Stomach (tissue), 9 donors: ENCODE results near the gene UBA52. TPM values are rescaled to one million over a fixed set of nuclear protein-coding genes. Genes with fewer than 3 reads are reported as not detected.
A peak's percentile ranks its signal among the peaks of the same experiment; 100 is the strongest.

Experiments
- DNase-seq, 2 donors: peaks; one replicate each; pipeline versions ENCODE4 v3.0.0 to v3.0.0-alpha.2; 2013 to 2019
- H3K27ac ChIP-seq, 5 donors: fragments of 200-600 bp in 4 of 5; sonication (generic) in 4 of 5; one replicate each; pipeline ENCODE4 v1.5.1; 2013 to 2019; ENCODE audit warnings: mild to moderate bottlenecking in 1 of 5, moderate library complexity in 1 of 5
- H3K27me3 ChIP-seq, 3 donors: fragments of 200-600 bp; sonication (generic); one replicate each; pipeline ENCODE4 v1.5.1; 2017 to 2019; ENCODE audit warnings: mixed run types in 1 of 3
- H3K36me3 ChIP-seq, 4 donors: fragments of 200-600 bp; sonication (generic); 1 replicate in 3 of 4; 2 replicates in 1 of 4; pipeline ENCODE4 v1.5.1; 2016 to 2019
- H3K4me1 ChIP-seq, 4 donors: fragments of 200-600 bp; sonication (generic); one replicate each; pipeline ENCODE4 v1.5.1; 2016 to 2019
- H3K4me3 ChIP-seq, 4 donors: fragments of 200-600 bp; sonication (generic) in 3 of 4; one replicate each; pipeline ENCODE4 v1.5.1; 2016 to 2019; ENCODE audit warnings: mild to moderate bottlenecking in 1 of 4
- H3K9me3 ChIP-seq, 4 donors: fragments of 200-600 bp; sonication (generic); one replicate each; pipeline ENCODE4 v1.5.1; 2016 to 2019
- CTCF ChIP-seq, 7 experiments: fragments of 450-650 bp in 4 of 7; fragments of 200-600 bp in 3 of 7; sonication (generic) in 3 of 7; IDR thresholded peaks; one replicate each; pipeline ENCODE4 v1.5.1; 2016 to 2019; ENCODE audit warnings: antibody characterized with exemption in 7 of 7, control low read depth in 2 of 7, mild to moderate bottlenecking in 1 of 7
- EP300 ChIP-seq: sonication (generic); formaldehyde crosslinking; IDR thresholded peaks from one replicate; pipeline ENCODE4 v1.6.1; 2017; ENCODE audit warnings: antibody characterized with exemption
- POLR2A ChIP-seq, 4 donors: fragments of 450-650 bp; IDR thresholded peaks; one replicate each; pipeline ENCODE4 v1.6.1; 2016; ENCODE audit warnings: antibody characterized with exemption in 4 of 4, control low read depth in 2 of 4, mild to moderate bottlenecking in 1 of 4, moderate library complexity in 1 of 4
- POLR2AphosphoS5 ChIP-seq, 3 donors: sonication (generic); formaldehyde crosslinking; IDR thresholded peaks; one replicate each; pipeline ENCODE4 v1.6.1; 2016; ENCODE audit warnings: antibody characterized with exemption in 3 of 3
- WGBS, 5 donors: extraction: QIAGEN DNeasy Blood & Tissue Kit in 3 of 5; methylation state at CpG; one replicate each; pipeline versions ENCODE4 v1.1.5 to v1.1.7; 2013 to 2018; 5-methylcytosine and 5-hydroxymethylcytosine counted together
- intact Hi-C: fragments of 100-400 bp; cut with DNase I; formaldehyde crosslinking; loops from one replicate; pipeline ENCODE4 v1.15.1; 2023; ENCODE audit warnings: low total_unique reads
- polyA plus RNA-seq, 3 donors: library from polyadenylated mRNA; stranded (reverse); fragments of 200-250 nt; gene quantifications; one replicate each; pipeline ENCODE4 v1.2.3, GENCODE V29; 2013
- total RNA-seq, 5 donors: library from RNA; depleted of rRNA; stranded (reverse); fragments of >200 nt; gene quantifications; one replicate each; pipeline versions ENCODE4 v1.1.0 to v1.2.3, GENCODE V29; 2014 to 2016
- donor health status: healthy with polysubstance abuse.
- donor health status: Bipolar disorder and iron deficiency.
- donor health status: healthy.

Gene UBA52
- total and polyA plus RNA-seq, 8 donors = 84.3 to 1,681 (median 493) TPM

- intact Hi-C loops = no loop called here
- H3K27ac ChIP-seq = no peak overlapping the region
- peaks cover 40 to 56% (median 53%) of the 10 kb centered on the region in 4 donors for H3K36me3 ChIP-seq
- H3K4me1 ChIP-seq = peaks cover 12 to 19% (median 16%) of the 10 kb centered on the region in 4 donors
- no peak overlapping the region for H3K4me3 ChIP-seq
- 84 to 88% (median 86%) methylated on average over 21 of the region's 21 CpGs for WGBS, 5 donors
- no peak for DNase-seq
- H3K27me3 ChIP-seq = no peaks in the 10 kb centered on the region
- TF ChIP-seq EP300 = no peak
- TF ChIP-seq POLR2AphosphoS5 (IDR thresholded peaks at IDR 0.05) = no peak
- TF ChIP-seq CTCF (IDR thresholded peaks at IDR 0.05) = no peak
- H3K9me3 ChIP-seq = no peaks in the 10 kb centered on the region
Measured at GRCh38 chr19:18577365-18577914, 5.8 kb downstream of the UBA52 start.

GRCh38 chr19:18580311-18580710, 8.7 kb downstream of the UBA52 start:
- intact Hi-C loops = no loop called here
- 57 to 67% (median 67%) methylated on average over 6 to 7 of the region's 7 CpGs for WGBS, 5 donors
- Histone ChIP-seq H3K9me3 (no peaks in the 10 kb centered on the region), H3K27ac (no peak overlapping the region), H3K4me1 (no peaks in the 10 kb centered on the region), H3K4me3 (no peak overlapping the region), H3K27me3 (no peaks in the 10 kb centered on the region), H3K36me3 (peaks cover 18 to 33% (median 28%) of the 10 kb centered on the region in 4 donors)
- no peak for DNase-seq
- TF ChIP-seq POLR2AphosphoS5 (IDR thresholded peaks at IDR 0.05) (no peak), EP300 (no peak), CTCF (IDR thresholded peaks at IDR 0.05) (no peak), POLR2A (IDR thresholded peaks at IDR 0.05) (no peak)

GRCh38 chr19:18586306-18586705, 14.6 kb downstream of the UBA52 start:
- 32 to 53% (median 46%) methylated on average over 2 of the region's 2 CpGs for WGBS, 5 donors
- Histone ChIP-seq H3K27me3 (no peaks in the 10 kb centered on the region), H3K4me3 (no peak overlapping the region), H3K9me3 (no peaks in the 10 kb centered on the region), H3K27ac (no peak overlapping the region), H3K36me3 (peaks cover 8 to 11% (median 10%) of the 10 kb centered on the region in 4 donors), H3K4me1 (peaks cover 11 to 30% (median 28%) of the 10 kb centered on the region in 4 donors)
- intact Hi-C loops = no loop called here
- no peak for TF ChIP-seq CTCF (IDR thresholded peaks at IDR 0.05)
- no peak for TF ChIP-seq POLR2AphosphoS5 (IDR thresholded peaks at IDR 0.05)
- no peak for TF ChIP-seq POLR2A (IDR thresholded peaks at IDR 0.05)
- no peak for TF ChIP-seq EP300
- DNase-seq = no peak

- peak overlapping the region in 3 of 5 donors; percentile 90 to 92 (median 91) for H3K27ac ChIP-seq
- no peaks in the 10 kb centered on the region for H3K9me3 ChIP-seq
- no peak for DNase-seq
- no peaks in the 10 kb centered on the region for H3K27me3 ChIP-seq
- WGBS, 5 donors = 90 to 93% (median 90%) methylated on average over 12 of the region's 12 CpGs
- H3K4me3 ChIP-seq = no peak overlapping the region
- H3K36me3 ChIP-seq = peaks cover 8 to 20% (median 16%) of the 10 kb centered on the region in 4 donors
- intact Hi-C loops = no loop called here
- no peak for TF ChIP-seq POLR2A (IDR thresholded peaks at IDR 0.05)
- no peak for TF ChIP-seq EP300
- no peak for TF ChIP-seq POLR2AphosphoS5 (IDR thresholded peaks at IDR 0.05)
- no peak for TF ChIP-seq CTCF (IDR thresholded peaks at IDR 0.05)
- peaks cover 11 to 30% (median 28%) of the 10 kb centered on the region in 4 donors for H3K4me1 ChIP-seq
Measured at GRCh38 chr19:18587561-18587960, 15.9 kb downstream of the UBA52 start.
